ENCODE data around the gene AKT3.

DNA sequence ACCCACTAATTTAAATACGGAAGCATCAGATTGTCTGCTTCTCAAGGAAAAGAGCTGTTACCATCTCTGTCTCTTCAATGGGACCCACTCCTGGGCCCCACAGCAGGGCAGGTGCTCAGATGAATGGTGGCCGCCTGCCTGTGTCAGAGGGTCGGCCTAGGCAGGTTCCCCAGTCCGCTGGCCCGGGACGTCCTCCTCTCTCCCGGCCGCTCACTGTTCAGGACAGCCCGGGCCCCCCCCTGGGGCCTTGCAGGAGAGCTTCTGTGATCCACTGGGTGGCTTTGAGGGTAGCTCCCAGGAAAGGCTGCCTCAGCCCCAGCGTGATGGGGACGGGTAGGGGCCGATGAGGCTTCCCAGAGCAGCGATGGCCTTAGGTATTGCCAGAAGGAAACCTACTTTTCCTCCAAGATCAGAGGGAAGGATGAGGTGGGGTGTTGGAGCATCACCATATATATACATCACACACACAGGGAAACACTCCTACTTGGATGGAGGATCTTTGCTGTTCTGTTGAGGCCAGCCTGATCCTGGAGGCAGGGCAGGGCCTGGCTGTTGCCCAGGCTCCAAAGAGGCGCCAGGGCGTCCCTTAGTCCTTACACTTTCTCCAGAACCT is 362.9 kb downstream of the AKT3 start:
- TF ChIP-seq, protein P1, sequence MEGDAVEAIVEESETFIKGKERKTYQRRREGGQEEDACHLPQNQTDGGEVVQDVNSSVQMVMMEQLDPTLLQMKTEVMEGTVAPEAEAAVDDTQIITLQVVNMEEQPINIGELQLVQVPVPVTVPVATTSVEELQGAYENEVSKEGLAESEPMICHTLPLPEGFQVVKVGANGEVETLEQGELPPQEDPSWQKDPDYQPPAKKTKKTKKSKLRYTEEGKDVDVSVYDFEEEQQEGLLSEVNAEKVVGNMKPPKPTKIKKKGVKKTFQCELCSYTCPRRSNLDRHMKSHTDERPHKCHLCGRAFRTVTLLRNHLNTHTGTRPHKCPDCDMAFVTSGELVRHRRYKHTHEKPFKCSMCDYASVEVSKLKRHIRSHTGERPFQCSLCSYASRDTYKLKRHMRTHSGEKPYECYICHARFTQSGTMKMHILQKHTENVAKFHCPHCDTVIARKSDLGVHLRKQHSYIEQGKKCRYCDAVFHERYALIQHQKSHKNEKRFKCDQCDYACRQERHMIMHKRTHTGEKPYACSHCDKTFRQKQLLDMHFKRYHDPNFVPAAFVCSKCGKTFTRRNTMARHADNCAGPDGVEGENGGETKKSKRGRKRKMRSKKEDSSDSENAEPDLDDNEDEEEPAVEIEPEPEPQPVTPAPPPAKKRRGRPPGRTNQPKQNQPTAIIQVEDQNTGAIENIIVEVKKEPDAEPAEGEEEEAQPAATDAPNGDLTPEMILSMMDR (conservative IDR thresholded peaks at IDR 0.05; ENCODE audit: low read depth in 2 of 2), result no peak
- TF ChIP-seq JUNB (IDR thresholded peaks at IDR 0.05; ENCODE audit: unreplicated experiment), result no peak
- no peak for TF ChIP-seq EZH2phosphoT487 (IDR thresholded peaks at IDR 0.05; ENCODE audit: unreplicated experiment)
- TF ChIP-seq EZH2 (IDR thresholded peaks at IDR 0.05; ENCODE audit: low read depth, unreplicated experiment), result no peak
- TF ChIP-seq POLR2AphosphoS5 (IDR thresholded peaks at IDR 0.05; ENCODE audit: low read depth), result no peak; the same call in 1 of the 2 replicates
- TF ChIP-seq, protein P2, sequence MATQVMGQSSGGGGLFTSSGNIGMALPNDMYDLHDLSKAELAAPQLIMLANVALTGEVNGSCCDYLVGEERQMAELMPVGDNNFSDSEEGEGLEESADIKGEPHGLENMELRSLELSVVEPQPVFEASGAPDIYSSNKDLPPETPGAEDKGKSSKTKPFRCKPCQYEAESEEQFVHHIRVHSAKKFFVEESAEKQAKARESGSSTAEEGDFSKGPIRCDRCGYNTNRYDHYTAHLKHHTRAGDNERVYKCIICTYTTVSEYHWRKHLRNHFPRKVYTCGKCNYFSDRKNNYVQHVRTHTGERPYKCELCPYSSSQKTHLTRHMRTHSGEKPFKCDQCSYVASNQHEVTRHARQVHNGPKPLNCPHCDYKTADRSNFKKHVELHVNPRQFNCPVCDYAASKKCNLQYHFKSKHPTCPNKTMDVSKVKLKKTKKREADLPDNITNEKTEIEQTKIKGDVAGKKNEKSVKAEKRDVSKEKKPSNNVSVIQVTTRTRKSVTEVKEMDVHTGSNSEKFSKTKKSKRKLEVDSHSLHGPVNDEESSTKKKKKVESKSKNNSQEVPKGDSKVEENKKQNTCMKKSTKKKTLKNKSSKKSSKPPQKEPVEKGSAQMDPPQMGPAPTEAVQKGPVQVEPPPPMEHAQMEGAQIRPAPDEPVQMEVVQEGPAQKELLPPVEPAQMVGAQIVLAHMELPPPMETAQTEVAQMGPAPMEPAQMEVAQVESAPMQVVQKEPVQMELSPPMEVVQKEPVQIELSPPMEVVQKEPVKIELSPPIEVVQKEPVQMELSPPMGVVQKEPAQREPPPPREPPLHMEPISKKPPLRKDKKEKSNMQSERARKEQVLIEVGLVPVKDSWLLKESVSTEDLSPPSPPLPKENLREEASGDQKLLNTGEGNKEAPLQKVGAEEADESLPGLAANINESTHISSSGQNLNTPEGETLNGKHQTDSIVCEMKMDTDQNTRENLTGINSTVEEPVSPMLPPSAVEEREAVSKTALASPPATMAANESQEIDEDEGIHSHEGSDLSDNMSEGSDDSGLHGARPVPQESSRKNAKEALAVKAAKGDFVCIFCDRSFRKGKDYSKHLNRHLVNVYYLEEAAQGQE (IDR thresholded peaks at IDR 0.05; ENCODE audit: unreplicated experiment), result no peak
- TF ChIP-seq, protein P3, sequence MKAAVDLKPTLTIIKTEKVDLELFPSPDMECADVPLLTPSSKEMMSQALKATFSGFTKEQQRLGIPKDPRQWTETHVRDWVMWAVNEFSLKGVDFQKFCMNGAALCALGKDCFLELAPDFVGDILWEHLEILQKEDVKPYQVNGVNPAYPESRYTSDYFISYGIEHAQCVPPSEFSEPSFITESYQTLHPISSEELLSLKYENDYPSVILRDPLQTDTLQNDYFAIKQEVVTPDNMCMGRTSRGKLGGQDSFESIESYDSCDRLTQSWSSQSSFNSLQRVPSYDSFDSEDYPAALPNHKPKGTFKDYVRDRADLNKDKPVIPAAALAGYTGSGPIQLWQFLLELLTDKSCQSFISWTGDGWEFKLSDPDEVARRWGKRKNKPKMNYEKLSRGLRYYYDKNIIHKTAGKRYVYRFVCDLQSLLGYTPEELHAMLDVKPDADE (IDR thresholded peaks at IDR 0.05), result no peak
- TF ChIP-seq CREB1 (CRISPR knock-in tag; IDR thresholded peaks at IDR 0.05; ENCODE audit: low read depth), result no peak
- TF ChIP-seq STAT1 (IDR thresholded peaks at IDR 0.05; ENCODE audit: unreplicated experiment), result no peak
- no peak for TF ChIP-seq ZNF331 (CRISPR knock-in tag; IDR thresholded peaks at IDR 0.05; ENCODE audit: low read depth)
- no peak for TF ChIP-seq ZNF114 (CRISPR knock-in tag; IDR thresholded peaks at IDR 0.05)
- no peak for TF ChIP-seq NANOG (IDR thresholded peaks at IDR 0.05; ENCODE audit: borderline replicate concordance)

Data from GM23338 (cell line).